Panc1 (cell line): ENCODE data around the gene FJX1. TPM values are rescaled to one million over a fixed set of nuclear protein-coding genes. Genes with fewer than 3 reads are reported as not detected.
A peak's percentile ranks its signal among the peaks of the same experiment; 100 is the strongest.

Experiments used
- ATAC-seq: fragments of 200-7000 bp; cut with Tn5 transposase; 2 replicates; pipeline ENCODE4 v1.9.1; 2020; ENCODE audit warnings: mild to moderate bottlenecking, moderate library complexity
- BruUV-seq: library from RNA; stranded (reverse); fragments of 400-500 nt; replicated peaks from 2 replicates; lab custom pipeline; 2021; lab: Mats Ljungman, UMichigan
- CTCF ChIA-PET: fragments of 300-600 bp; sonication (Branson Sonifier 250); formaldehyde crosslinking; loops from one replicate; lab custom pipeline; 2022; ENCODE audit warnings: antibody characterized with exemption; lab: Charles Lee
- POLR2A ChIA-PET: fragments of 300-600 bp; sonication (Branson Sonifier 250); formaldehyde crosslinking; loops from one replicate; lab custom pipeline; 2022; ENCODE audit warnings: antibody characterized with exemption; lab: Charles Lee
- DNase-seq: peaks from one replicate; pipeline ENCODE4 v3.0.0-alpha.2; 2010; ENCODE audit warnings: low read depth, low spot score
- H3K27ac ChIP-seq: 2 replicates; pipeline ENCODE4 v1.5.1; 2011; ENCODE audit warnings: mild to moderate bottlenecking, low read length, inconsistent platforms
- H3K27me3 ChIP-seq: fragments of 200-500 bp; sonication (Bioruptor generic); 2 replicates; pipeline ENCODE4 v1.6.0; 2014; ENCODE audit warnings: low read length, inconsistent platforms; ENCODE audit not compliant: control insufficient read depth, insufficient read depth
- H3K36me3 ChIP-seq: fragments of 200-500 bp; sonication (Bioruptor generic); 2 replicates; pipeline ENCODE4 v1.5.1; 2014; ENCODE audit warnings: inconsistent platforms, mild to moderate bottlenecking, low read length, moderate library complexity; ENCODE audit not compliant: control insufficient read depth, insufficient read depth
- H3K4me1 ChIP-seq: 2 replicates; pipeline ENCODE4 v1.5.1; 2011; ENCODE audit warnings: inconsistent platforms, mild to moderate bottlenecking, low read length, moderate library complexity; ENCODE audit not compliant: control insufficient read depth, insufficient read depth
- H3K4me3 ChIP-seq, 2 experiments: 2 replicates each; pipeline ENCODE4 v1.5.1; 2011 to 2012; ENCODE audit warnings: low read depth in 2 of 2, low read length in 2 of 2, mild to moderate bottlenecking in 2 of 2, inconsistent platforms in 1 of 2, moderate library complexity in 1 of 2
- H3K9me3 ChIP-seq: fragments of 200-500 bp; sonication (Bioruptor generic); 2 replicates; pipeline ENCODE4 v1.5.1; 2014; ENCODE audit warnings: low read depth, mild to moderate bottlenecking, inconsistent platforms, low read length, moderate library complexity; ENCODE audit not compliant: control insufficient read depth, insufficient read depth
- POLR2AphosphoS5 ChIP-seq: IDR thresholded peaks from 2 replicates; pipeline ENCODE4 v1.6.1; 2012; ENCODE audit warnings: mild to moderate bottlenecking, low read depth, low read length, moderate library complexity
- SIN3A ChIP-seq: IDR thresholded peaks from 2 replicates; pipeline ENCODE4 v1.6.1; 2012; ENCODE audit warnings: low read depth, mild to moderate bottlenecking, low read length, moderate library complexity, borderline replicate concordance; ENCODE audit not compliant: insufficient read depth
- TCF7L2 ChIP-seq: IDR thresholded peaks from 2 replicates; pipeline ENCODE4 v1.6.1; 2011; ENCODE audit warnings: mild to moderate bottlenecking, low read depth, low read length, inconsistent platforms
- in situ Hi-C: cut with HindIII; loops from 2 replicates; pipeline ENCODE4 v1.10.0; 2016; ENCODE audit warnings: low sequenced_read_pairs, low pct_unique_long_range_greater_than_20kb
- intact Hi-C: fragments of 100-400 bp; cut with micrococcal nuclease; formaldehyde crosslinking; loops from one replicate; pipeline ENCODE4 v1.10.0; 2022; ENCODE audit not compliant: unreplicated experiment
- total RNA-seq: library from RNA; stranded (reverse); gene quantifications from one replicate; pipeline ENCODE4 v1.2.1, GENCODE V29; 2021; ENCODE audit not compliant: unreplicated experiment
- TF ChIP-seq, protein P1 (sequence below), 2 experiments: IDR thresholded peaks; 2 replicates each; pipeline ENCODE4 v1.6.1; 2011 to 2012; ENCODE audit warnings: low read depth in 2 of 2, control low read depth in 1 of 2, low read length in 1 of 2, mild to moderate bottlenecking in 1 of 2, moderate library complexity in 1 of 2; ENCODE audit not compliant: insufficient read depth in 1 of 2
- TF ChIP-seq, protein P2 (sequence below): fragments of 450-650 bp; IDR thresholded peaks from 2 replicates; pipeline ENCODE4 v1.5.1; 2017; ENCODE audit warnings: mild to moderate bottlenecking

The FJX1 gene
- total RNA-seq, 1 experiment from 2014 or later: 31.1 TPM

DNA sequence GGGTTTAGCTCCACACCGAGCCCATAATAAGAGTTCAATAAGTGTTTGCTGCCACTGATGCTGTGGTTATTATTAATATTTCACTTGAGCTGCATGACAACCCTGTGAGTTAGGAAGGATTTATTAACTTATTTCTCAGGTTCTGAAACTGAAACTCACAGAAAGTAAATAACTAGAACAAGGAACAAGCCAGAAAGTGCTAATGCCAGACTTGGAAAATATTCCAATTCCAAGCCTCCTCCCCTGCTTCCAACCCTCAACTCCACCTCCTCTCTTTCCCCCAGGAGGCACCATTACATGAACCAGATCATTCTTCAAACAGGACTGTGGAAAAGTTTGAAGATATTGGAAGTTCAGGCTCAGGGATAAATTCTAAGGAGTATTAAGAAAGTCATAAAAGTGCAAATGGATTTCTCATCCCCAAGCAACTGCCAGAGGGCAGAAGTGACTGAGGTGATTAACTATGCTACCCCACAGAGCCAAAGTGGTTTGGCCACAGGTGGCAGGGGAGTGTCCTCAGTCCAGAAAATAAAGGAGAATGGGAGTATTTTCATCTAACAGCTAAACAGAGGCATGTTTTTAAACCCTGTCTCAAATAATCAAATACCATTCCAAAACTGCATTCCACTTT is 3.2 kb upstream of the FJX1 start:
- TF ChIP-seq POLR2AphosphoS5 (no peak), SIN3A (no peak), TCF7L2 (no peak)
- TF ChIP-seq, protein P1, sequence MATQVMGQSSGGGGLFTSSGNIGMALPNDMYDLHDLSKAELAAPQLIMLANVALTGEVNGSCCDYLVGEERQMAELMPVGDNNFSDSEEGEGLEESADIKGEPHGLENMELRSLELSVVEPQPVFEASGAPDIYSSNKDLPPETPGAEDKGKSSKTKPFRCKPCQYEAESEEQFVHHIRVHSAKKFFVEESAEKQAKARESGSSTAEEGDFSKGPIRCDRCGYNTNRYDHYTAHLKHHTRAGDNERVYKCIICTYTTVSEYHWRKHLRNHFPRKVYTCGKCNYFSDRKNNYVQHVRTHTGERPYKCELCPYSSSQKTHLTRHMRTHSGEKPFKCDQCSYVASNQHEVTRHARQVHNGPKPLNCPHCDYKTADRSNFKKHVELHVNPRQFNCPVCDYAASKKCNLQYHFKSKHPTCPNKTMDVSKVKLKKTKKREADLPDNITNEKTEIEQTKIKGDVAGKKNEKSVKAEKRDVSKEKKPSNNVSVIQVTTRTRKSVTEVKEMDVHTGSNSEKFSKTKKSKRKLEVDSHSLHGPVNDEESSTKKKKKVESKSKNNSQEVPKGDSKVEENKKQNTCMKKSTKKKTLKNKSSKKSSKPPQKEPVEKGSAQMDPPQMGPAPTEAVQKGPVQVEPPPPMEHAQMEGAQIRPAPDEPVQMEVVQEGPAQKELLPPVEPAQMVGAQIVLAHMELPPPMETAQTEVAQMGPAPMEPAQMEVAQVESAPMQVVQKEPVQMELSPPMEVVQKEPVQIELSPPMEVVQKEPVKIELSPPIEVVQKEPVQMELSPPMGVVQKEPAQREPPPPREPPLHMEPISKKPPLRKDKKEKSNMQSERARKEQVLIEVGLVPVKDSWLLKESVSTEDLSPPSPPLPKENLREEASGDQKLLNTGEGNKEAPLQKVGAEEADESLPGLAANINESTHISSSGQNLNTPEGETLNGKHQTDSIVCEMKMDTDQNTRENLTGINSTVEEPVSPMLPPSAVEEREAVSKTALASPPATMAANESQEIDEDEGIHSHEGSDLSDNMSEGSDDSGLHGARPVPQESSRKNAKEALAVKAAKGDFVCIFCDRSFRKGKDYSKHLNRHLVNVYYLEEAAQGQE (IDR thresholded peaks at IDR 0.05; ENCODE audit: insufficient read depth in 1 of 2, low read depth in 2 of 2, low read length in 1 of 2): no peak
- TF ChIP-seq, protein P2, sequence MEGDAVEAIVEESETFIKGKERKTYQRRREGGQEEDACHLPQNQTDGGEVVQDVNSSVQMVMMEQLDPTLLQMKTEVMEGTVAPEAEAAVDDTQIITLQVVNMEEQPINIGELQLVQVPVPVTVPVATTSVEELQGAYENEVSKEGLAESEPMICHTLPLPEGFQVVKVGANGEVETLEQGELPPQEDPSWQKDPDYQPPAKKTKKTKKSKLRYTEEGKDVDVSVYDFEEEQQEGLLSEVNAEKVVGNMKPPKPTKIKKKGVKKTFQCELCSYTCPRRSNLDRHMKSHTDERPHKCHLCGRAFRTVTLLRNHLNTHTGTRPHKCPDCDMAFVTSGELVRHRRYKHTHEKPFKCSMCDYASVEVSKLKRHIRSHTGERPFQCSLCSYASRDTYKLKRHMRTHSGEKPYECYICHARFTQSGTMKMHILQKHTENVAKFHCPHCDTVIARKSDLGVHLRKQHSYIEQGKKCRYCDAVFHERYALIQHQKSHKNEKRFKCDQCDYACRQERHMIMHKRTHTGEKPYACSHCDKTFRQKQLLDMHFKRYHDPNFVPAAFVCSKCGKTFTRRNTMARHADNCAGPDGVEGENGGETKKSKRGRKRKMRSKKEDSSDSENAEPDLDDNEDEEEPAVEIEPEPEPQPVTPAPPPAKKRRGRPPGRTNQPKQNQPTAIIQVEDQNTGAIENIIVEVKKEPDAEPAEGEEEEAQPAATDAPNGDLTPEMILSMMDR: no peak
- POLR2A ChIA-PET: no interaction called here
- DNase-seq (no peak), ATAC-seq (no peak)
- no TSS peak for BruUV-seq
- in situ Hi-C loops: no loop called here
- CTCF ChIA-PET: interaction anchor here (0.8 kb wide), 1 partner anchor 207 kb away, joined by 3 read pairs; no protein-coding TSS in a partner anchor
- intact Hi-C loops: loop anchor here (5.0 to 10.0 kb wide), 3 partner anchors 207 to 532 kb away; no protein-coding TSS in a partner anchor
- no peak overlapping the region for H3K27ac ChIP-seq
- peaks cover 12% of the 10 kb centered on the region for H3K27me3 ChIP-seq
- H3K36me3 ChIP-seq: no peaks in the 10 kb centered on the region
- peaks cover 18% of the 10 kb centered on the region for H3K4me1 ChIP-seq
- no peaks in the 10 kb centered on the region for H3K9me3 ChIP-seq
- H3K4me3 ChIP-seq: no peak overlapping the region

DNA sequence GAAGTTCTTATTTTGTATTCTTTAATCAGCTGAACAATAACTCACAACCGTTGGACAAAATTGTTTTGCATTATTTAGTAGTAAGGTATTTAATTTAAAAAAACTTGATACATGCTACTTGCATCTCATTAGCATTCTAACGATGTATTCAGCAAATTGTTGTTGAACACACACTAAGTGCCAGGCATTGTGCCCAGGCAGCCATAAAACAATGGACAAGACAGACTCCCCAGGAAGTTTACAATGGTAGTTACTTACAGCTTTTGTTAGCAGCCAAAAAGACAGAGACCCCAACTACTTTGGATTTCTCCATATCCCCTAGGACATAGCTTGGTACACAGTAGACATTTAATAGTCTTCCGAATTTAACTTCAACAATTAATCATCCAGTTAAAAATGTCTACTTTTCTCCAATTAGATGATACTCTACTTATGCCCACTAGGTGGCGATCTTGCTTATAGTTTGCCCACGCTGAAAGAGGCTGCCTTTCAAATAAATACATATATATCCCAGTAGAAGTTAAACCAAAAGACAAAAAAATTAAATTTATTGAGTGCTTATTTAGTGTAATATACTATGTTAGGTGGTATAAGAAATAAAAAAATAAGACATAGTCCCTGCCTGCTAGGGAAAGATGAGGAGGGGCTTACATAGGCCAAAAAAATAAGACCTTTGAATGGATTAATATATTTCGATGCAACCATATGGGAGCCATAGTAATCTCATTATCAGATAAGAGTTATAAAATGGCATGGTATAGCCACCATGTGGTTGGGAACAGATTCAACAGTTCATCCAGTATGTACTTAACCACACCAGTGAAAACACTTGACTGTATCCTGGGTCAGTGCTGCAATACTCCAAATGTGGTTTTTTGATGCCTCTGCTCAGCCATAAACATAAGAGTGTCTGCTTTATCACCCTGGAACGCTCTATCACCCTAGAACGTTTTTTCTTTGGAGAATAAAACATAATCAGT is 2.0 kb upstream of the FJX1 start:
- H3K27me3 ChIP-seq: peaks cover 5% of the 10 kb centered on the region
- H3K4me3 ChIP-seq: no peak overlapping the region
- CTCF ChIA-PET: interaction anchor here (0.8 to 0.9 kb wide), 2 partner anchors 206 to 515 kb away, joined by 3 read pairs; no protein-coding TSS in a partner anchor
- no peaks in the 10 kb centered on the region for H3K9me3 ChIP-seq
- peaks cover 27% of the 10 kb centered on the region for H3K4me1 ChIP-seq
- BruUV-seq: no TSS peak
- intact Hi-C loops (loop anchor here (1.0 to 10.0 kb wide), 4 partner anchors 206 to 650 kb away; no protein-coding TSS in a partner anchor), in situ Hi-C loops (no loop called here)
- DNase-seq (no peak), ATAC-seq (no peak)
- 0 out of 2 replicates have a peak overlapping the region, but pooled peaks have one; percentile 1 for H3K27ac ChIP-seq
- no peak for TF ChIP-seq TCF7L2
- TF ChIP-seq, protein P1 (IDR thresholded peaks at IDR 0.05; ENCODE audit: insufficient read depth in 1 of 2, low read depth in 2 of 2, low read length in 1 of 2): no peak
- no peak for TF ChIP-seq SIN3A
- TF ChIP-seq, protein P2: peak; percentile 72; the same call in 1 of the 2 replicates
- no peaks in the 10 kb centered on the region for H3K36me3 ChIP-seq
- POLR2A ChIA-PET: no interaction called here
